Small intestine (tissue), 7 donors: ENCODE measurements around the gene SOX6. TPM values are rescaled to one million over a fixed set of nuclear protein-coding genes. Genes with fewer than 3 reads are reported as not detected.

ENCODE experiments used
- DNase-seq, 2 donors: peaks; one replicate each; pipeline versions ENCODE4 v3.0.0 to v3.0.0-alpha.2; 2013
- FAIRE-seq: peaks from 2 replicates; lab custom pipeline; 2012; peaks lifted over from hg19 to GRCh38; lab: Jason Lieb, UNC
- H3K27ac ChIP-seq, 3 donors: one replicate each; pipeline ENCODE4 v1.5.1; 2013; ENCODE audit warnings: low read length in 2 of 3, mild to moderate bottlenecking in 2 of 3, control low read depth in 1 of 3, inconsistent platforms in 1 of 3, low read depth in 1 of 3, moderate library complexity in 1 of 3
- H3K27me3 ChIP-seq, 3 donors: one replicate each; pipeline ENCODE4 v1.6.1; 2013; ENCODE audit warnings: low read length in 3 of 3, inconsistent platforms in 1 of 3; ENCODE audit not compliant: control insufficient read depth in 3 of 3, insufficient read depth in 3 of 3
- H3K36me3 ChIP-seq, 3 donors: one replicate each; pipeline ENCODE4 v1.6.1; 2013; ENCODE audit warnings: low read length in 3 of 3, inconsistent platforms in 1 of 3, low read depth in 1 of 3, mild to moderate bottlenecking in 1 of 3, moderate library complexity in 1 of 3; ENCODE audit not compliant: control insufficient read depth in 3 of 3, insufficient read depth in 2 of 3
- H3K4me1 ChIP-seq, 3 donors: one replicate each; pipeline ENCODE4 v1.6.1; 2013; ENCODE audit warnings: low read length in 2 of 3, inconsistent platforms in 1 of 3, low read depth in 1 of 3, mild to moderate bottlenecking in 1 of 3, moderate library complexity in 1 of 3; ENCODE audit not compliant: control insufficient read depth in 3 of 3, insufficient read depth in 2 of 3
- H3K4me3 ChIP-seq, 3 donors: one replicate each; pipeline ENCODE4 v1.5.1; 2013; ENCODE audit warnings: low read length in 3 of 3, control low read depth in 1 of 3, inconsistent platforms in 1 of 3, low read depth in 1 of 3, mild to moderate bottlenecking in 1 of 3, moderate library complexity in 1 of 3
- H3K9me3 ChIP-seq, 2 donors: one replicate each; pipeline ENCODE4 v1.6.1; 2013; ENCODE audit warnings: low read depth in 1 of 2, low read length in 1 of 2; ENCODE audit not compliant: control insufficient read depth in 2 of 2, insufficient read depth in 1 of 2
- WGBS, 3 donors: extraction: QIAGEN DNeasy Blood & Tissue Kit; methylation state at CpG; one replicate each; pipeline ENCODE4 v1.1.7; 2013; 5-methylcytosine and 5-hydroxymethylcytosine counted together
- polyA plus RNA-seq, 4 donors: library from polyadenylated mRNA; stranded (reverse) in 3 of 4; unstranded in 1 of 4; fragments of 200-250 nt in 3 of 4; fragments of 120-200 nt in 1 of 4; gene quantifications; one replicate each; pipeline versions ENCODE4 v1.2.1 to v1.2.3, GENCODE V29; 2013
- donor health status: healthy with polysubstance abuse.
- donor health status: control.
- donor health status: control.
- donor health status: Bipolar disorder and iron deficiency.
- donor health status: healthy.

The SOX6 gene
- polyA plus RNA-seq, 4 donors: 4.6 to 52.4 (median 7.7) TPM

DNA sequence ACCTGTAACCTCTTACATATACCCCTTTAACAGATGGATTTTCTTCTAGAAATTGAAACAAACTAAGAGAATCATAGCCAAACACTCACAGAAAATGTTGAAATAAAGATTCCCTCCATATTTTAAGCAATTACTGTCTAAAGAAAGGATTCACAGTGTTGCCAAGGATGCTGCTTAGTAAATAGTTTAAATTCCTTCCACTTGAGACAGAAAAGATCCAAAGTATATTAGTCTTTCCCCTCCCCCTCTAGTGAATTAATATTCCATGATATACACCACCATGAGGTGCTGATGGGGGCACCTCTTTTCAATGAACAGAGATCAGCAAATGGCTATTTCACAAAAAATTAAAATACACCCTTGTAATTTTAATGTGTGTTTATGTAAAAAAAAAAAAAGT is 186.8 kb downstream of the SOX6 start:
- no peak overlapping the region for H3K4me3 ChIP-seq
- H3K36me3 ChIP-seq: peaks cover 0 to 2% (median 0%) of the 10 kb centered on the region in 3 donors
- FAIRE-seq (no peak), DNase-seq (no peak)
- H3K9me3 ChIP-seq: no peaks in the 10 kb centered on the region
- H3K4me1 ChIP-seq: no peaks in the 10 kb centered on the region
- no peak overlapping the region for H3K27ac ChIP-seq
- no peaks in the 10 kb centered on the region for H3K27me3 ChIP-seq

- Histone ChIP-seq H3K36me3 (peaks cover 0 to 2% (median 2%) of the 10 kb centered on the region in 3 donors), H3K27me3 (no peaks in the 10 kb centered on the region), H3K4me3 (no peak overlapping the region), H3K4me1 (no peaks in the 10 kb centered on the region), H3K27ac (no peak overlapping the region), H3K9me3 (no peaks in the 10 kb centered on the region)
- FAIRE-seq (no peak), DNase-seq (no peak)
- WGBS, 3 donors: 88 to 95% (median 93%) methylated on average over 3 of the region's 3 CpGs
These were observed 188.4 kb downstream of the SOX6 start for GRCh38 chr11:16167706-16168487.

- FAIRE-seq: no peak
- no peak overlapping the region for H3K27ac ChIP-seq
- H3K4me3 ChIP-seq: no peak overlapping the region
- DNase-seq: no peak
- H3K27me3 ChIP-seq: no peaks in the 10 kb centered on the region
- no peaks in the 10 kb centered on the region for H3K4me1 ChIP-seq
- WGBS, 3 donors: 78 to 87% (median 85%) methylated on average over 1 of the region's 1 CpG
- H3K36me3 ChIP-seq: peaks cover 0 to 4% (median 2%) of the 10 kb centered on the region in 3 donors
- H3K9me3 ChIP-seq: no peaks in the 10 kb centered on the region
These were observed 189.8 kb downstream of the SOX6 start for GRCh38 chr11:16166571-16166970.

DNA sequence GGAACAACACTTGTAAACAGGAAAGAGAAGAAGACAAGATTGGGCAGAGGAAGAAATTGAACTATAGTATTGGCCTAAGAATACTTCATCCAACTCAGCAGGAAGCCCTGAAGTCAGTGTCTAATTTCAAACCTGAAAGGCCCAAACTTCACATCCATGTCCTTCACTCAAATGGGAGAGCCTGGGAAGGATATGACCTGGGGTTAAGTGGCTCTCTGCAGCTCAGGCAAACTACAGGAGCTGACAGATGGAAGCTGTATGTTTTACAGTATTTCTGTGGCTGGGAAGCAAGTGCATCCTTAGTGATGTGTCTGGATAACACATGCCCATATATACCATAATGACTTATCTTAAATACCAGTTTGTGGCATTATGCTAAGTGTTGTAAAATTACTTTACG is 196.2 kb downstream of the SOX6 start:
- DNase-seq (no peak), FAIRE-seq (no peak)
- Histone ChIP-seq H3K4me1 (peaks cover 0 to 4% (median 0%) of the 10 kb centered on the region in 3 donors), H3K27ac (no peak overlapping the region), H3K9me3 (no peaks in the 10 kb centered on the region), H3K4me3 (no peak overlapping the region), H3K36me3 (peaks cover 0 to 4% (median 0%) of the 10 kb centered on the region in 3 donors), H3K27me3 (no peaks in the 10 kb centered on the region)
- WGBS, 3 donors: 92 to 100% (median 100%) methylated on average over 1 of the region's 1 CpG

DNA sequence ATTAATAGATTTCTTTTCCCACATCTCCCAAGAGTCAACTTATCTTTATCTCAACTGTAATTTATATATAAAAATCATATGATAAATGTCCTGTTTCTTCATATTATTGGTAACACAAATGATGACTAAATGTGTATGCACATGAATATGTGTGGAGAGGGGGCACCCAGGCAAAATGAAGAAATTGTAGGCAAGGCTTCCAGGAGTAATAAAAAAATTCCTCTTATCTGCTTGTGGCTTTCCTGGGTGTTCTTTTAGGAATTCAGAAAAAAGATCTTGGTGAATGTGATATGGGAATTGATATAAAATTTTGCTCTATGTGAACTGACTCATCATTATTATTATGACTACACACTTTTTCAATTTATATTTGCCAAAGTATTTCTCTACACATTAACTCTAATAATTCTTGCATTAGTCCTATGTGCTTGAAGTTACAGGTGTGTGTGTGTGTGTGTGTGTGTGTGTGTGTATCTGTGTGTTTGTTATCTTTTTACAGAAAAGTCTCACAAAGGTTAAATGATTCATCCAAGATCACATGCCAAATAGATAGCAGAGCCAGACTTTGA is 197.8 kb downstream of the SOX6 start:
- DNase-seq: peak in 1 of 2 donors; percentile 30
- no peak overlapping the region for H3K4me3 ChIP-seq
- H3K9me3 ChIP-seq: no peaks in the 10 kb centered on the region
- H3K27me3 ChIP-seq: no peaks in the 10 kb centered on the region
- no peak overlapping the region for H3K27ac ChIP-seq
- H3K36me3 ChIP-seq: peaks cover 0 to 2% (median 0%) of the 10 kb centered on the region in 3 donors
- FAIRE-seq: no peak
- peaks cover 0 to 11% (median 0%) of the 10 kb centered on the region in 3 donors for H3K4me1 ChIP-seq

GRCh38 chr11:16157327-16157726 is 199.0 kb downstream of the SOX6 start:
- Histone ChIP-seq H3K36me3 (peaks cover 0 to 1% (median 0%) of the 10 kb centered on the region in 3 donors), H3K27ac (no peak overlapping the region), H3K9me3 (no peaks in the 10 kb centered on the region), H3K4me1 (peaks cover 0 to 11% (median 0%) of the 10 kb centered on the region in 3 donors), H3K27me3 (no peaks in the 10 kb centered on the region), H3K4me3 (no peak overlapping the region)
- no peak for FAIRE-seq
- no peak for DNase-seq

DNA sequence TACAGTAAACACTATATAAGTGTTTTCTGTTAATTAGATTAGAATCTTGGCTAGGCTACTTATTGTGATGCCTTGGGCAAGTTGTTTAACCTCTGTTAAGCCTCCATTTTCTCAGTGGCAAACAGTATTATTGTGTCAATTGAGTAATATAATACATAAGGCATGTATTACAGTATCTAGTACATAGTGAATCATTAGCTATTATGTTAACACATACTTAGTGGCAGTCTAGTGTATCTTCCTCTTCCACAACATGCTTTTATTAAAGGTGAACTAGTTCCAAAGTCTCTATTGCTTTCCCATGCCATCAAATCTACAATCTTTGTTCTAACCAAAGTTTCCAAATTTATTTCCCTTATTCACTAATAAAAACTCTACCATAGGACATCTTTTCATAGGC is 200.9 kb downstream of the SOX6 start:
- peak overlapping the region in 1 of 3 donors; percentile 21 for H3K27ac ChIP-seq
- H3K9me3 ChIP-seq: no peaks in the 10 kb centered on the region
- peak; percentile 9 to 35 for DNase-seq

DNA sequence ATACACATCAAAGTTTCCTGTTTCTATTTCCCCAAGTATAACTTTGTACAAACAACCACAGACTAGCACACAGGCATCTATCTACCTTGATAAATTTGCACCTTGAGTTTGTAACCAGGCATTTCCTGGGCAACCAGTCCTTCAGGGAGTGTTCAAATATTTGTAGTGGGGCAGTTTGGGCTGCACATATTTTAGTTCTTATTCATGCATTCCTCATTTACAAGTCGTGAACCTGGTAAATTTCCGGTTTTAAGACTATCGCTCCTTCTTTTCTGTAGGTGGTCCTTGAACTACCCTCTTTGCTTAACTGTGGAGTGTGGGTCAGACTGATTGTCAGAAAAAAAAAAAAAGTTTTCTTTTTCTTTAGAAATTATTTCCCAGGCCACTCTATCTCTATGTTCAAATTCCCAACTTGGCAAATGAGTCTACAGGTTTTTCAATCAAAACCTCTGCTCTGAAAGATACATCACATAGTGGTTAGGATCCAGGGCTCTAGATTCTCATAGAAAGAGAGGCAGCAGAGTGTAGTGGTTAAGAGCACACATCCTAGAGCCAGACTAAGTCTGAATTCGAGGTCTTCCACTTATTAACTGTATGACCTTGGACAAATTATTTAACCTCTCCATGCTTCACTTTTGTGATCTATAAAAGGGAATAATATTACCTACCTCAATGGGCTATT is 201.5 kb downstream of the SOX6 start:
- peak in 1 of 2 donors; percentile 35 for DNase-seq
- no peak overlapping the region for H3K4me3 ChIP-seq
- H3K9me3 ChIP-seq: no peaks in the 10 kb centered on the region
- no peaks in the 10 kb centered on the region for H3K36me3 ChIP-seq
- 77 to 91% (median 82%) methylated on average over 4 of the region's 4 CpGs for WGBS, 3 donors
- no peaks in the 10 kb centered on the region for H3K27me3 ChIP-seq
- FAIRE-seq: no peak
- peaks cover 0 to 11% (median 0%) of the 10 kb centered on the region in 3 donors for H3K4me1 ChIP-seq
- H3K27ac ChIP-seq: peak overlapping the region in 1 of 3 donors; percentile 21

More for the DNA sequence above, 200.9 kb downstream of the SOX6 start:
- Histone ChIP-seq H3K4me1 (peaks cover 0 to 11% (median 0%) of the 10 kb centered on the region in 3 donors), H3K4me3 (no peak overlapping the region), H3K27me3 (no peaks in the 10 kb centered on the region), H3K36me3 (no peaks in the 10 kb centered on the region)
- no peak for FAIRE-seq
